Adipose tissue (tissue), 3 donors: ENCODE measurements around the gene SDK2. TPM values are rescaled to one million over a fixed set of nuclear protein-coding genes. Genes with fewer than 3 reads are reported as not detected.

Experiments
- H3K27ac ChIP-seq: one replicate; pipeline ENCODE4 v1.5.1; 2013; ENCODE audit warnings: low read depth, low read length
- WGBS, 3 donors: extraction: QIAGEN DNeasy Blood & Tissue Kit; methylation state at CpG; one replicate each; pipeline ENCODE4 v1.1.7; 2013; 5-methylcytosine and 5-hydroxymethylcytosine counted together
- polyA plus RNA-seq, 3 donors: library from polyadenylated mRNA; stranded (reverse); fragments of 200-250 nt; gene quantifications; one replicate each; pipeline ENCODE4 v1.2.3, GENCODE V29; 2013
- donor health status: healthy with polysubstance abuse.
- donor health status: Bipolar disorder and iron deficiency.
- donor health status: healthy.

SDK2 gene
- under 1 TPM; 0.08 to 0.22 (median 0.15) TPM for polyA plus RNA-seq

GRCh38 chr17:73644145-73645049 lies at the start of gene SDK2:
TSS of gene SDK2 (minus strand) at chr17:73644445. CDS start at chr17:73644088, 357 bp downstream.
- no peak within 1 kb of the TSS for H3K27ac ChIP-seq

DNA sequence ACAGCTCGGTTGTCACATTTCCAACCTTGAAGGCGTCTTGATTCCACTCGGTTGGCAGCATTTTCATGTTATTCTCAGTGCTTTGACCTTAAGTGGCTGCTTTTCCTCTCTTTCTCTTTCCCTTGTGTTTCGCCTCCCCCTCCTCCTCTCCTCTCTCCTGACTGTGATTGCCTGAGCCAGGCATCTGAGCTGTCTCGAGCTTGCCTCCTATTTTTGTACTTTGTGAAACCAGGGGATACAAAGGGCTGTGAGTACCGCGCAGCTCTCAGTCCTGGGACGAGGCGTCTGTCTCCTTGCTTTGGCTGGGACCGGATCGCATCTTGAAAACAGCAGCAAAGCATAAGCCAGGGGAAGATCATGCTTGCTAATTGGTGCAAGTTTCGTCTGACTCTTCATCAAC lies 48.8 kb upstream of the SDK2 start:
- 69 to 78% (median 73%) methylated on average over 12 of the region's 12 CpGs for WGBS, 3 donors
- H3K27ac ChIP-seq = no peak overlapping the region

More at GRCh38 chr17:73644145-73645049, at the start of gene SDK2:
- WGBS, 3 donors = 0 to 1% (median 1%) methylated on average over 82 to 105 of the region's 105 CpGs

DNA sequence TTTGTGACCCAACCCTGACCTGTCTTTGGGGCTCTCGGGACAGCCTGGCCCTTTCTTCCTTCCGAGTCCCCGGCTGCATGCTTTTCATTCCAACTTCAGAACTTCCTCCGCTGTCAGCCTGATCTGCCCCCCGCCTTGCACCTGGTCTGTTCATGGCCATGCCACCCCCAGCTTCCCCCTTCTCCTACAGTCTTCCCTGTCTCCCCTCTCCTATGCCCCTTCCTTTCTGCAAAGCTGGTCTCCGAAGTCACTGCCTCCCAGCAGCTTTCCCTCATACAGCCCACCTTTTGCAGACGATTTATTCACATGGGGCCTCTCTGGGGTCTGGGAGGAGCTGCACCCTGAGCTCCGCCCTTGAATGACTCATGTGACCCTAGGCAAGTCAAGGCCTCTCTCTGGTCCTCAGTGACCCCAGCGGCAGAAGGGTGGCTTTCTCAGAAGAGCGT lies 47.1 kb upstream of the SDK2 start:
- no peak overlapping the region for H3K27ac ChIP-seq
- 36 to 60% (median 50%) methylated on average over 10 of the region's 10 CpGs for WGBS, 3 donors

GRCh38 chr17:73690676-73691075 lies 46.4 kb upstream of the SDK2 start:
- no peak overlapping the region for H3K27ac ChIP-seq
- 63 to 65% (median 65%) methylated on average over 10 of the region's 10 CpGs for WGBS, 3 donors

DNA sequence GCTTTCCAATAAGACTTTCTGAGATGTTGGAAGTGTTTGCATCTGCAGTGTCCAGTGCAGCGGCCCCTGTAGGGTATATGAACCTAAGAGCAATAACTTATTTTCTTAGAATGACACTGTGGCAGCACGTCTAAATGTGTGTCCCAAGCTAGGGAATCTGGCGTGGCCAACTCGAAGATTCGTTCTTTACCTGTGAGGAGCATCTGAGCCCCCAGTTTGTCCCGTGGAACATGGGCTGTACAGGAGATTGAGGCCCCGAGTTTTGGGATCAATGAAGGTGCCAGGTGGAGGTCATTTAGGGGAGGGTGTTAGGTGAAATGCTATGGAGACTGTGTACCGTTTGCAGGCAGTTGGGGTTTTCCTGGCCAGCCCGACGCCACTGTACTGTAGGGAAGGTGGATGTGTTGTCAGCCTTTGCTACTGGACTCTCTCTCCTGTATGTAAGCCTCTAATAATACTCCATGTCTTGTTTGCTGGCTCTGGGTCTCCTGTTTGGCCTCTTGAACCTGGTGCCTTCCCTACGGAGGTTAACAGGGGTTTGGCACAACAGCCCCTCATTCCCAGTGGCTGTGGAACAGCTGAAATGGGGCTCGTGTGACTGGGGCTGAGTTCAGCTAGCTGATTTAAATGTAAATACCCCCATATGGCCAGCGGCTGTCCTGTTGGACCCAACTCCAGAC lies 45.5 kb upstream of the SDK2 start:
- 72 to 88% (median 79%) methylated on average over 13 of the region's 13 CpGs for WGBS, 3 donors
- no peak overlapping the region for H3K27ac ChIP-seq

- H3K27ac ChIP-seq = no peak overlapping the region
- WGBS, 3 donors = 81 to 94% (median 87%) methylated on average over 3 of the region's 3 CpGs
Measured at GRCh38 chr17:73686961-73687360, 42.7 kb upstream of the SDK2 start.

GRCh38 chr17:73686126-73686525 lies 41.9 kb upstream of the SDK2 start:
- no peak overlapping the region for H3K27ac ChIP-seq

- H3K27ac ChIP-seq = no peak overlapping the region
- 29 to 49% (median 35%) methylated on average over 3 of the region's 3 CpGs for WGBS, 3 donors
Measured at GRCh38 chr17:73684183-73684582, 39.9 kb upstream of the SDK2 start.

GRCh38 chr17:73683771-73684170 lies 39.5 kb upstream of the SDK2 start:
- H3K27ac ChIP-seq = no peak overlapping the region
- 45 to 72% (median 70%) methylated on average over 6 of the region's 6 CpGs for WGBS, 3 donors

GRCh38 chr17:73681946-73682345 lies 37.7 kb upstream of the SDK2 start:
- 50 to 98% (median 96%) methylated on average over 1 of the region's 1 CpG for WGBS, 3 donors
- no peak overlapping the region for H3K27ac ChIP-seq

DNA sequence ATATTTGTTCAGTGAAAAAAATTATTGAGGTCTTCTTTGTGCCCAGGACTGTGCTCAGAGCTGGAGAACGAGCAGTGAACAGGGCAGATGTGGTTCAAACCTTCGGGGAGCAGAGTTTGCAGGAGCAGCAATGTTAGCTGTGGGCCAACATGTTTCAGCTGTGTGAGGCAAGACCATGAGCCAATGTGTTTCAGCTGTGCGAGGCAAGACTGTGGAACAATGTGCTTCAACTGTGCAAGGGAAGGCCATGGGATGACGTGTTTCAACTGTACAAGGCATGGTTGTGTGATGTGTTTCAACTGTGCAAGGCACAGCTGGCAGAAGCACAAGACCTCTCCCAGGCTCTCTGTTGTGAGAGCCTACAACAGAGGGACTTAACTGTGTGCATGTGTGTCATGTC lies 35.2 kb upstream of the SDK2 start:
- 58 to 83% (median 76%) methylated on average over 4 of the region's 4 CpGs for WGBS, 3 donors
- H3K27ac ChIP-seq = no peak overlapping the region

- H3K27ac ChIP-seq = no peak overlapping the region
- WGBS, 3 donors = 62 to 84% (median 72%) methylated on average over 7 of the region's 7 CpGs
Measured at GRCh38 chr17:73678999-73679398, 34.8 kb upstream of the SDK2 start.

DNA sequence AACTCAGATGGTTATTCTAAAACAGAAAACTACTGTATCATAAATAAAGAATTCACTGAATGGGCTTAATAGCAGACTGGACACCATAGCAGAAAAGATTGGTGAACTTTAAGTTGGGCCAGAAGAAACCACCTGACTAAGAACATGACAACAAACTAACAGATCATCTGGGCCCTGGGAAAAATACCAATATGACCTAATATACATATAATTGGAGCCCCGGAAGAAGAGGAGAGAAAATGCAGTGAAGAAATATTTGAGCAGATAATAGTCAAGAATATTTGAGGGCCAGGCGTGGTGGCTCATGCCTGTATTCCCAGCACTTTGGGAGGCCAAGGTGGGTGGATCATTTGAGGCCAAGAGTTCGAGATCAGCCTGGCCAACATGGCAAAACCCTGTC lies 25.5 kb upstream of the SDK2 start:
- WGBS, 3 donors = 75 to 88% (median 80%) methylated on average over 3 of the region's 3 CpGs
- H3K27ac ChIP-seq = no peak overlapping the region

DNA sequence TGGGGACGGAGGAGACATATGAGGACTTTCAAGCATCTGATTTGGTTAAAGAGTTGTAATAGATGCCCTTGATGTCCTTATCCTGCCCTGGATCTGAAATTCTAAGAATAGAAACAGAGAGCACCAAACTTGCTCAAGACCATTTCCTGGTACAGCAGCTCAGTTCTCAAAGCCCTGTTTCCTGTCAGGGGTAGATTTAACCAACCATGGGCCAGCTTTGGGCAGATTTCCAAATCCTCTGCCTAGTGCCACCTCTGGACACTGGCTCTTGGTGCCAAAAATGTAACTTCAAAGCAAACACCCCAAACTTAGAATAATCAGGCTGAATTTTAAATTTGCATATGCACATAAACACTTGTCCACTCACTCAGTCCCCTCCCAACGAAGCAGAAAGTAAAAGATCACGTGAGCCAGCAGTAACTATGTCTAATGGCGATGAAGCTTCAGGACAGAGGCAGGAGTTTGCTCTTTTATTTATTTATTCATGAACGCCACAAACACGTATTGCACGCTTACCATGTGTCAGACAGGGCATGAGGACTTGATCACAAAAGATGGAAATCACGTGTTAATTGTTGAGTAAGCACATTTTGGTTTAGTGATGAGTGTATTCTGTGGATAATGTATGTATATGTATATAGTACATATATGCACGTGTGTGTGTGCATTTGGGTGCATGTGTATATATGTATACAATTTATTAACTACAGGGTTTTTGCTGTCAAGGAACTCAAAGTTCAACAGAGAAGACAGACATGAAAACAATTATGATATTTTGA lies 23.1 kb upstream of the SDK2 start:
- H3K27ac ChIP-seq = no peak overlapping the region
- WGBS, 3 donors = 38 to 60% (median 50%) methylated on average over 9 of the region's 9 CpGs

DNA sequence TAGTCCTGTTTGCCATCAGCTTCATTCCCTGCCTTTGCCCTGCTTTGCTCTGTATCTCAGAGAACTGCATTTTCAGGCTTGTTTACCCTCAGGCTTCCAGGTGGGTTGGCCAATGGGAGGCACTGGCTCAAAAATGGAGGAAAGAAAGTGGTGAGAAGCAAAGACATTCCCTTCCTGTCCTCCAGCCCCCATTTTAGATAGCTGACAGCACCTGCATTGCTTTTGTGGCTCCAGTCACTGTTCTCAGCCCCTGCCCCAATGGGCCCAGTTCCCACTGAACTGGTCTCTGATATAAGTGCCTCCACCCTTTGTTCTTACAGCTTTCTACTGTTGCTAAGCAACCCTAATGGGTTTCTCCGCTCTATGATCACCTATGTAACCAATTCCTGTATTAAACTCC lies 19.4 kb upstream of the SDK2 start:
- WGBS, 3 donors = 67 to 84% (median 75%) methylated on average over 1 of the region's 1 CpG
- H3K27ac ChIP-seq = no peak overlapping the region

- no peak overlapping the region for H3K27ac ChIP-seq
- whole genome bisulfite sequencing, 3 donors = 83 to 89% (median 88%) methylated on average over 5 of the region's 5 CpGs
Measured at GRCh38 chr17:73660366-73660765, 16.1 kb upstream of the SDK2 start.

DNA sequence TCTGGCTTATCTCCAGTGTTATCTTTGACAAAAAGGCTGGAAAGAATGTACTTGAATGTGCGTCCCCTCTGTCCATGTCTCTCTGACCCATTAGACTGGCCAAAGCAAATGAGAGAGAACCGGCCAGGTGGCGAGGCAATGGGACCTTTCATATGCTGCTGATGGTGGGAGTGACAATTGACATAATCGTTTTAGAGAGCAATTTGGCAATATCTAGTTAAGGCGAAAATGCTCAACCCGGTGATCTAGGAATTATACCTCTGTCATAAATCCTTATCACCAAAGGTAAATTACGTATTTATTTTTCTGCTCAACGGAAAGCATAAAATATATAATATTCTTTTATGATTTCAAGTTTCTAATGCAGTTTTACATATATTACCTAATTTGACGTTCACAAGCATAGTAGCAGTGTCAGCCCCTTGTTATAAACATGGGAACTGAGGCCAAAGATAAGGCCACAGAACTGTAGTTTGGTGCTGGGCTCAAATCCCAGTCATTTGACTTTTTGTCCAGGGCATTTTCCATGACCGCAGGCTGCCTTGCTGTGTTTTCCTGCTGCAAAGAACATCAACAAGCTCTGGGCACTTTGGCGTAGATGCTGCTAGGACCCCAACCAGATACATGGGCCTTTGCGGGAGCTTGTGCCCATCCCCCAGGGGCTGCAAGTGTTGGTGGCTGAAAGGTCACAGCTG lies 14.7 kb upstream of the SDK2 start:
- WGBS, 3 donors = 74 to 89% (median 81%) methylated on average over 12 of the region's 12 CpGs
- H3K27ac ChIP-seq = no peak overlapping the region

DNA sequence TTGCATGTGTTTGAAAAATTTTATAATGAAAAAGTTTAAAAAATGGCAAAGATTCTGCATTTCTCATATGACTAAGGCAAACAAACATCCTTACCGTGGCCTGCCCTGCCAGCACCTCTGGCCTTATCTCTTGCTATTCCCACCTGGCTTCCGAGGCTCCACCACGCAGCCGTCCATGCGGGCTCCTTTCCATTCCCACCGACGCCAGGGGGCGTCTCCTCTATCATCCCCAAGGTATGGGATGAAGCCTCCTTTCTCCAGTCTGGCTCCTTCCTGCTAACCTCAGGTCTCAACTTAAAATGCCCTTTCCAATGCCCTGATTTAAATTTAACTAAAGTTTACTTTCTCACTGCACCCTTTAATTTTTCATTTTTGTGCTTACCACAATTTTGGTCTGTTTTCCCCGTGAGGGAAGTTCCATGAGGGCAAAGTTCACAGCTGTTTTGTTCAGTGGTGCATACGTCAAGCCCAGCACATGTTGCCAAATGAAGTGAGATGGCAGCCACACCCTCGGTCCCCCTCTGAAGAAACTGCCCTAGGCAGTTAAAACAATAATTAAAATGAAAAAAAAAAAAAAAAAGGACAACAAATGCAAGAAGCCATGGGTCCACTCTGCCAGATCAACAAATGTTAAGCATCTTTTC lies 13.3 kb upstream of the SDK2 start:
- 8 to 16% (median 10%) methylated on average over 11 of the region's 11 CpGs for WGBS, 3 donors
- no peak overlapping the region for H3K27ac ChIP-seq
